Measurements from ENCODE around the gene WDR27. TPM values are rescaled to one million over a fixed set of nuclear protein-coding genes. Genes with fewer than 3 reads are reported as not detected.

Gene WDR27
- polyA plus RNA-seq, 1 donor from 2014 or later: 35.8 TPM

GRCh38 chr6:169445661-169446581 is 255.9 kb downstream of the WDR27 start:
- no peaks in the 10 kb centered on the region for H3F3A ChIP-seq (ENCODE audit: insufficient read depth, low read length, poor library complexity, severe bottlenecking)
- TF ChIP-seq CTCF (IDR thresholded peaks at IDR 0.05; ENCODE audit: poor library complexity, severe bottlenecking) (no peak), EP300 (conservative IDR thresholded peaks at IDR 0.05; ENCODE audit: poor library complexity, severe bottlenecking) (no peak), TAF1 (IDR thresholded peaks at IDR 0.05; ENCODE audit: low read depth) (no peak), REST (IDR thresholded peaks at IDR 0.05; ENCODE audit: borderline replicate concordance) (no peak), EZH2 (IDR thresholded peaks at IDR 0.05; ENCODE audit: borderline replicate concordance, insufficient read depth, low read length, poor library complexity, severe bottlenecking) (no peak), SMC3 (conservative IDR thresholded peaks at IDR 0.05; ENCODE audit: poor library complexity) (no peak), POLR2AphosphoS5 (IDR thresholded peaks at IDR 0.05) (no peak), RAD21 (conservative IDR thresholded peaks at IDR 0.05) (no peak), MXI1 (conservative IDR thresholded peaks at IDR 0.05; ENCODE audit: poor library complexity, severe bottlenecking) (no peak)
- no peak overlapping the region for H3K4me3 ChIP-seq (ENCODE audit: low read length)
- H3K79me2 ChIP-seq (replicated peaks; ENCODE audit: insufficient read depth, low read length): no peaks in the 10 kb centered on the region
- H2AFZ ChIP-seq (ENCODE audit: low read depth, low read length): no peak overlapping the region
- H4K20me1 ChIP-seq (ENCODE audit: insufficient read depth): no peaks in the 10 kb centered on the region
- no peaks in the 10 kb centered on the region for H3K36me3 ChIP-seq (ENCODE audit: insufficient read depth, low read length)
- no peaks in the 10 kb centered on the region for H3K9me3 ChIP-seq (ENCODE audit: low read length)
- no peak overlapping the region for H3K4me2 ChIP-seq (ENCODE audit: low read length)
- H3K27me3 ChIP-seq (ENCODE audit: insufficient read depth, low read depth, low read length): no peaks in the 10 kb centered on the region
- H3K27ac ChIP-seq (ENCODE audit: low read length): no peak overlapping the region
- H3K9me2 ChIP-seq (ENCODE audit: insufficient read depth, low read length): no peaks in the 10 kb centered on the region
- H3K9ac ChIP-seq (ENCODE audit: low read length): no peak overlapping the region

- TF ChIP-seq EZH2 (IDR thresholded peaks at IDR 0.05; ENCODE audit: borderline replicate concordance, insufficient read depth, low read length, poor library complexity, severe bottlenecking): no peak
- TF ChIP-seq SMC3 (conservative IDR thresholded peaks at IDR 0.05; ENCODE audit: poor library complexity): no peak
- no peak for TF ChIP-seq CTCF (IDR thresholded peaks at IDR 0.05; ENCODE audit: poor library complexity, severe bottlenecking)
- no peak for TF ChIP-seq MXI1 (conservative IDR thresholded peaks at IDR 0.05; ENCODE audit: poor library complexity, severe bottlenecking)
- TF ChIP-seq REST (IDR thresholded peaks at IDR 0.05; ENCODE audit: borderline replicate concordance): no peak
- no peak for TF ChIP-seq TAF1 (IDR thresholded peaks at IDR 0.05; ENCODE audit: low read depth)
- TF ChIP-seq EP300 (conservative IDR thresholded peaks at IDR 0.05; ENCODE audit: poor library complexity, severe bottlenecking): no peak
- no peak for TF ChIP-seq POLR2AphosphoS5 (IDR thresholded peaks at IDR 0.05)
- TF ChIP-seq RAD21 (conservative IDR thresholded peaks at IDR 0.05): no peak
- Histone ChIP-seq H3K27me3 (ENCODE audit: insufficient read depth, low read depth, low read length) (no peaks in the 10 kb centered on the region), H3K9me3 (ENCODE audit: low read length) (no peaks in the 10 kb centered on the region), H2AFZ (ENCODE audit: low read depth, low read length) (no peak overlapping the region), H4K20me1 (ENCODE audit: insufficient read depth) (no peaks in the 10 kb centered on the region), H3K9ac (ENCODE audit: low read length) (no peak overlapping the region), H3K4me2 (ENCODE audit: low read length) (no peak overlapping the region), H3K9me2 (ENCODE audit: insufficient read depth, low read length) (no peaks in the 10 kb centered on the region), H3K4me3 (ENCODE audit: low read length) (no peak overlapping the region), H3K27ac (ENCODE audit: low read length) (no peak overlapping the region), H3K36me3 (ENCODE audit: insufficient read depth, low read length) (no peaks in the 10 kb centered on the region), H3K79me2 (replicated peaks; ENCODE audit: insufficient read depth, low read length) (no peaks in the 10 kb centered on the region), H3F3A (ENCODE audit: insufficient read depth, low read length, poor library complexity, severe bottlenecking) (no peaks in the 10 kb centered on the region)
These were observed 256.6 kb downstream of the WDR27 start for GRCh38 chr6:169445227-169445626.

Data from neural cell (in vitro differentiated cells).